GOT3 (cell line): ENCODE data around the gene CAP2.

Experiments
- DNase-seq: peaks from one replicate; lab custom pipeline; 2025; ENCODE audit warnings: mixed read lengths; lab: John Stamatoyannopoulos, UW

The CAP2 gene

GRCh38 chr6:17474289-17474688, 80.9 kb downstream of the CAP2 start:
- DNase-seq: no peak

- no peak for DNase-seq
Observed at GRCh38 chr6:17475606-17476244, 82.3 kb downstream of the CAP2 start.

GRCh38 chr6:17476511-17476910, 83.1 kb downstream of the CAP2 start:
- DNase-seq: no peak

GRCh38 chr6:17477356-17477755, 84.0 kb downstream of the CAP2 start:
- no peak for DNase-seq

GRCh38 chr6:17478223-17478907, 85.0 kb downstream of the CAP2 start:
- DNase-seq: no peak

GRCh38 chr6:17478946-17479345, 85.6 kb downstream of the CAP2 start:
- DNase-seq: no peak

- DNase-seq: no peak
Observed at GRCh38 chr6:17480476-17480875, 87.1 kb downstream of the CAP2 start.

- no peak for DNase-seq
Observed at GRCh38 chr6:17482711-17483110, 89.3 kb downstream of the CAP2 start.

- no peak for DNase-seq
Observed at GRCh38 chr6:17483391-17484016, 90.1 kb downstream of the CAP2 start.

GRCh38 chr6:17484201-17484849, 90.9 kb downstream of the CAP2 start:
- DNase-seq: no peak

GRCh38 chr6:17485181-17485580, 91.8 kb downstream of the CAP2 start:
- DNase-seq: no peak

- DNase-seq: no peak
Observed at GRCh38 chr6:17485946-17486345, 92.6 kb downstream of the CAP2 start.

- no peak for DNase-seq
Observed at GRCh38 chr6:17486680-17487079, 93.3 kb downstream of the CAP2 start.

GRCh38 chr6:17490724-17491123, 97.3 kb downstream of the CAP2 start:
- DNase-seq: no peak

GRCh38 chr6:17491416-17492142, 98.2 kb downstream of the CAP2 start:
- DNase-seq: no peak

- DNase-seq: no peak
Observed at GRCh38 chr6:17492350-17492749, 99.0 kb downstream of the CAP2 start.

- no peak for DNase-seq
Observed at GRCh38 chr6:17493286-17493685, 99.9 kb downstream of the CAP2 start.

- DNase-seq: no peak
Observed at GRCh38 chr6:17494177-17494576, 100.8 kb downstream of the CAP2 start.

- no peak for DNase-seq
Observed at GRCh38 chr6:17494919-17495318, 101.5 kb downstream of the CAP2 start.

GRCh38 chr6:17497535-17498095, 104.2 kb downstream of the CAP2 start:
- no peak for DNase-seq

- DNase-seq: no peak
Observed at GRCh38 chr6:17501442-17501841, 108.0 kb downstream of the CAP2 start.
